ENCODE data around the gene RPSA.

Gene RPSA

DNA sequence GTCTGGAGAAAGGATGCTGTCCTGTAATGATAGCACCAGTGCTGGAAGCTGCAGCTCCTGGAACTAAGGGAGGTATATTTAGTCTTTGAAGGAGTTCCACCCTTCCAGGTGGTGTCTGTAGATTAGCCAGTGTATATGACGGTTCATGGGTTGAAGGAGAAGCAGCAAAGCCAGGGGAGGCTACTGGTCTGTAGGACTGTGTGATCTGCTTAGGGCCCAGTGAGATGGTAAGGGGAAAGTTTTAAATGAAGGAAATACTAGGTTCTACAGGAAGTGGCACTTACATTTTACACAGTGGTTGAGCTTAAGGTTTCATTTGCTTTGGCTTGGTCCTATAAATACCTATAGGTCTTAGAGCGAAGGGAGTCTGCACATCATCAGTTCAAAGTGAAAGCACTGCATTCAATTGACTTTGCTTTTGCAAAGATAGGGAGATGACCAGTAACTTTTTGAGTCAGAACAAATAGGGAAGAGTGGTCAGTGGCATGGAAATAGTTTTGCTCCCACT is 17.7 kb upstream of the RPSA start:
- Histone ChIP-seq H3K36me3 (ENCODE audit: insufficient read depth, low read length) (peaks cover 79% of the 10 kb centered on the region), H3K4me2 (ENCODE audit: insufficient read depth, low read length) (peak overlapping the region; percentile 21; the same call in 1 of the 2 replicates), H3K4me1 (ENCODE audit: insufficient read depth, low read length) (peaks cover 40% of the 10 kb centered on the region), H3K9me3 (ENCODE audit: insufficient read depth, low read length, severe bottlenecking) (no peaks in the 10 kb centered on the region), H4K20me1 (ENCODE audit: insufficient read depth, low read length) (peaks cover 74% of the 10 kb centered on the region), H3K27me3 (ENCODE audit: insufficient read depth, low read length, poor library complexity) (no peaks in the 10 kb centered on the region), H2AFZ (ENCODE audit: low read depth, low read length) (no peak overlapping the region), H3K9ac (ENCODE audit: low read depth, low read length) (no peak overlapping the region), H3K4me3 (ENCODE audit: low read depth in 1 of 2, low read length in 2 of 2) (no peak overlapping the region), H3K79me2 (ENCODE audit: insufficient read depth, low read length) (peaks cover 86% of the 10 kb centered on the region), H3K27ac (ENCODE audit: low read length) (0 out of 2 replicates have a peak overlapping the region, but pooled peaks have one; percentile 14)
- TF ChIP-seq EZH2 (IDR thresholded peaks at IDR 0.05; ENCODE audit: borderline replicate concordance, low read depth, low read length, severe bottlenecking) = no peak
- TF ChIP-seq, protein P1, sequence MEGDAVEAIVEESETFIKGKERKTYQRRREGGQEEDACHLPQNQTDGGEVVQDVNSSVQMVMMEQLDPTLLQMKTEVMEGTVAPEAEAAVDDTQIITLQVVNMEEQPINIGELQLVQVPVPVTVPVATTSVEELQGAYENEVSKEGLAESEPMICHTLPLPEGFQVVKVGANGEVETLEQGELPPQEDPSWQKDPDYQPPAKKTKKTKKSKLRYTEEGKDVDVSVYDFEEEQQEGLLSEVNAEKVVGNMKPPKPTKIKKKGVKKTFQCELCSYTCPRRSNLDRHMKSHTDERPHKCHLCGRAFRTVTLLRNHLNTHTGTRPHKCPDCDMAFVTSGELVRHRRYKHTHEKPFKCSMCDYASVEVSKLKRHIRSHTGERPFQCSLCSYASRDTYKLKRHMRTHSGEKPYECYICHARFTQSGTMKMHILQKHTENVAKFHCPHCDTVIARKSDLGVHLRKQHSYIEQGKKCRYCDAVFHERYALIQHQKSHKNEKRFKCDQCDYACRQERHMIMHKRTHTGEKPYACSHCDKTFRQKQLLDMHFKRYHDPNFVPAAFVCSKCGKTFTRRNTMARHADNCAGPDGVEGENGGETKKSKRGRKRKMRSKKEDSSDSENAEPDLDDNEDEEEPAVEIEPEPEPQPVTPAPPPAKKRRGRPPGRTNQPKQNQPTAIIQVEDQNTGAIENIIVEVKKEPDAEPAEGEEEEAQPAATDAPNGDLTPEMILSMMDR (IDR thresholded peaks at IDR 0.05; ENCODE audit: borderline replicate concordance, extremely low read depth, low read length, poor library complexity, severe bottlenecking) = no peak
- ATAC-seq (ENCODE audit: insufficient read depth, low read depth) (no peak), DNase-seq (no peak)

- Histone ChIP-seq H3K9ac (ENCODE audit: low read depth, low read length) (no peak overlapping the region), H2AFZ (ENCODE audit: low read depth, low read length) (no peak overlapping the region), H3K27me3 (ENCODE audit: insufficient read depth, low read length, poor library complexity) (no peaks in the 10 kb centered on the region), H3K4me3 (ENCODE audit: low read depth in 1 of 2, low read length in 2 of 2) (no peak overlapping the region), H3K4me1 (ENCODE audit: insufficient read depth, low read length) (peaks cover 32% of the 10 kb centered on the region), H3K4me2 (ENCODE audit: insufficient read depth, low read length) (no peak overlapping the region), H3K9me3 (ENCODE audit: insufficient read depth, low read length, severe bottlenecking) (no peaks in the 10 kb centered on the region), H3K79me2 (ENCODE audit: insufficient read depth, low read length) (peaks cover 73% of the 10 kb centered on the region), H4K20me1 (ENCODE audit: insufficient read depth, low read length) (peaks cover 63% of the 10 kb centered on the region), H3K36me3 (ENCODE audit: insufficient read depth, low read length) (peaks cover 84% of the 10 kb centered on the region), H3K27ac (ENCODE audit: low read length) (no peak overlapping the region)
- ATAC-seq (ENCODE audit: insufficient read depth, low read depth) (no peak), DNase-seq (no peak)
- no peak for TF ChIP-seq EZH2 (IDR thresholded peaks at IDR 0.05; ENCODE audit: borderline replicate concordance, low read depth, low read length, severe bottlenecking)
- TF ChIP-seq, protein P1 (IDR thresholded peaks at IDR 0.05; ENCODE audit: borderline replicate concordance, extremely low read depth, low read length, poor library complexity, severe bottlenecking) = no peak
Measured at GRCh38 chr3:39390181-39390580, 16.3 kb upstream of the RPSA start.

GRCh38 chr3:39396690-39397089 is 9.8 kb upstream of the RPSA start:
- ATAC-seq (ENCODE audit: insufficient read depth, low read depth) = no peak
- Histone ChIP-seq H3K27ac (ENCODE audit: low read length) (no peak overlapping the region), H3K4me3 (ENCODE audit: low read depth in 1 of 2, low read length in 2 of 2) (no peak overlapping the region), H3K4me1 (ENCODE audit: insufficient read depth, low read length) (no peaks in the 10 kb centered on the region), H4K20me1 (ENCODE audit: insufficient read depth, low read length) (peaks cover 2% of the 10 kb centered on the region; the same call in 1 of the 2 replicates), H3K4me2 (ENCODE audit: insufficient read depth, low read length) (no peak overlapping the region), H3K79me2 (ENCODE audit: insufficient read depth, low read length) (peaks cover 7% of the 10 kb centered on the region; the same call in 1 of the 2 replicates), H3K36me3 (ENCODE audit: insufficient read depth, low read length) (peaks cover 89% of the 10 kb centered on the region), H3K9ac (ENCODE audit: low read depth, low read length) (no peak overlapping the region), H2AFZ (ENCODE audit: low read depth, low read length) (no peak overlapping the region), H3K27me3 (ENCODE audit: insufficient read depth, low read length, poor library complexity) (no peaks in the 10 kb centered on the region), H3K9me3 (ENCODE audit: insufficient read depth, low read length, severe bottlenecking) (no peaks in the 10 kb centered on the region)
- TF ChIP-seq, protein P1 (IDR thresholded peaks at IDR 0.05; ENCODE audit: borderline replicate concordance, extremely low read depth, low read length, poor library complexity, severe bottlenecking) = no peak
- no peak for TF ChIP-seq EZH2 (IDR thresholded peaks at IDR 0.05; ENCODE audit: borderline replicate concordance, low read depth, low read length, severe bottlenecking)
- DNase-seq = no peak
